Progenitor cell of endocrine pancreas (in vitro differentiated cells): ENCODE measurements around the gene SESTD1. TPM values are rescaled to one million over a fixed set of nuclear protein-coding genes. Genes with fewer than 3 reads are reported as not detected.

ENCODE experiments used
- DNase-seq: peaks from one replicate; pipeline ENCODE4 v3.0.0; 2021; ENCODE audit warnings: low spot score; ENCODE audit not compliant: unreplicated experiment
- H3K27ac Mint-ChIP-seq: 2 replicates; pipeline ENCODE4 v1.8.0; 2021; ENCODE audit warnings: mild to moderate bottlenecking, moderate library complexity, mixed read lengths
- H3K27me3 Mint-ChIP-seq: 2 replicates; pipeline ENCODE4 v1.8.0; 2021; ENCODE audit warnings: mixed read lengths
- H3K36me3 Mint-ChIP-seq: 2 replicates; pipeline ENCODE4 v1.8.0; 2022; ENCODE audit warnings: mixed read lengths; ENCODE audit not compliant: insufficient read depth
- H3K4me1 Mint-ChIP-seq: 2 replicates; pipeline ENCODE4 v1.8.0; 2021; ENCODE audit warnings: low read depth, mixed read lengths
- H3K4me3 Mint-ChIP-seq: 2 replicates; pipeline ENCODE4 v1.8.0; 2021; ENCODE audit warnings: low read depth, mild to moderate bottlenecking, moderate library complexity, mixed read lengths
- H3K9me3 Mint-ChIP-seq: 2 replicates; pipeline ENCODE4 v1.8.0; 2021; ENCODE audit warnings: low read depth, mixed read lengths
- CTCF ChIP-seq: fragments of 200-600 bp; sonication (generic); IDR thresholded peaks from one replicate; pipeline ENCODE4 v1.5.0; 2021; ENCODE audit warnings: antibody characterized with exemption, mild to moderate bottlenecking; ENCODE audit not compliant: unreplicated experiment
- total RNA-seq: library from RNA; stranded (reverse); gene quantifications from 2 replicates; pipeline ENCODE4 v1.2.1, GENCODE V29; 2021

SESTD1 gene
- total RNA-seq, 1 donor from 2014 or later, result 108 TPM

DNA sequence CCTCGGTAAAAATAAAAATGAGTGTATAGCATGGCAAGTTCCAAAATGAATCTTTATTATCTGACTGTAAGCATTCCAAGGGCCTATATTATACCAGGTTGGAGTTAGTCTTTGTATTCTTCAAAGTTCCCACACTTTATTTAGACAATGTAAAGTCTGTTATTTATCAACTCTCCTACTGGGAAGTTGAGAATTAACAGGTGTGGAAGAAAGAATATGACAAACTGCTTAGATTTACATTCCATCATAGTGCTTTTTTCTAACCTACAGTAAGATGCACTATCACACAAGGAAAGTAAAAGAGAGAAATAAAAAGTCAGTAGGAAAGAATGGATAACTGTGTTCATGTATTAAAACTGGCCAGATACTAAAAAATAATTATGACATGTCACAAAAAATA, 93.3 kb downstream of the SESTD1 start:
- H3K36me3 Mint-ChIP-seq, result peaks cover 22% of the 10 kb centered on the region
- peaks cover 5% of the 10 kb centered on the region for H3K9me3 Mint-ChIP-seq
- H3K4me3 Mint-ChIP-seq, result no peak overlapping the region
- DNase-seq, result no peak
- no peak overlapping the region for H3K27ac Mint-ChIP-seq
- TF ChIP-seq CTCF, result no peak
- peaks cover 10% of the 10 kb centered on the region for H3K4me1 Mint-ChIP-seq
- H3K27me3 Mint-ChIP-seq, result no peaks in the 10 kb centered on the region

GRCh38 chr2:179170901-179171300, 93.7 kb downstream of the SESTD1 start:
- no peak for TF ChIP-seq CTCF
- no peaks in the 10 kb centered on the region for H3K27me3 Mint-ChIP-seq

GRCh38 chr2:179165356-179166000, 99.2 kb downstream of the SESTD1 start:
- Mint-ChIP-seq H3K27me3 (no peaks in the 10 kb centered on the region), H3K4me3 (no peak overlapping the region), H3K27ac (no peak overlapping the region), H3K9me3 (peaks cover 5% of the 10 kb centered on the region), H3K4me1 (no peaks in the 10 kb centered on the region), H3K36me3 (peaks cover 14% of the 10 kb centered on the region)
- no peak for TF ChIP-seq CTCF
- no peak for DNase-seq

More at GRCh38 chr2:179170901-179171300, 93.7 kb downstream of the SESTD1 start:
- no peak overlapping the region for H3K27ac Mint-ChIP-seq
- peaks cover 5% of the 10 kb centered on the region for H3K9me3 Mint-ChIP-seq
- no peak overlapping the region for H3K4me3 Mint-ChIP-seq
- H3K4me1 Mint-ChIP-seq, result peaks cover 10% of the 10 kb centered on the region
- DNase-seq, result no peak
- peaks cover 25% of the 10 kb centered on the region for H3K36me3 Mint-ChIP-seq

- Mint-ChIP-seq H3K9me3 (no peaks in the 10 kb centered on the region), H3K4me3 (no peak overlapping the region), H3K27me3 (no peaks in the 10 kb centered on the region), H3K36me3 (peaks cover 7% of the 10 kb centered on the region), H3K27ac (no peak overlapping the region), H3K4me1 (no peaks in the 10 kb centered on the region)
- no peak for TF ChIP-seq CTCF
- DNase-seq, result no peak
These were observed 123.4 kb downstream of the SESTD1 start for GRCh38 chr2:179141206-179141605.

DNA sequence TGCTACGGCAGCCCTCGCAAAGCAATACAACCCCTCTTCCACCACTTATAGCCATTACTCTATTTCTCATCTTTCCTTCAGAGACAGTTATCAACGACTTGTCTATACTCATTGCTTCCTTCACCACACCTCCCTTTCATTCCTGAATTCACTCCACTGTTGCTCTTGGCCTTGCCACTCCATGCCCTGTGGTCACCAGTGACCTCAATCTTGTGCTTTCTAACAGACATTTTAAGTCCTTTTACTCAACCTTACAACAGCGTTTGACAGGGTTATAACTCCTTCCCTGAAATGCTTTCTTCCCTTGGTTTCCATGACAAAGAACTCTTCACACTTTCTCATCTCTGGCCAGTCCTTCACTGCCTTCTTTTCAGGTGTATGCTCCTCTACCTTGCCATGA, 124.1 kb downstream of the SESTD1 start:
- Mint-ChIP-seq H3K27ac (no peak overlapping the region), H3K4me1 (no peaks in the 10 kb centered on the region), H3K4me3 (no peak overlapping the region), H3K9me3 (no peaks in the 10 kb centered on the region), H3K36me3 (peaks cover 5% of the 10 kb centered on the region), H3K27me3 (no peaks in the 10 kb centered on the region)
- no peak for DNase-seq
- no peak for TF ChIP-seq CTCF
